ENCODE results near the gene TMEM179. TPM values are rescaled to one million over a fixed set of nuclear protein-coding genes. Genes with fewer than 3 reads are reported as not detected.

The TMEM179 gene
- total and polyA plus RNA-seq, 9 donors, result 0.19 to 0.30 (median 0.22) TPM; not detected in 6

DNA sequence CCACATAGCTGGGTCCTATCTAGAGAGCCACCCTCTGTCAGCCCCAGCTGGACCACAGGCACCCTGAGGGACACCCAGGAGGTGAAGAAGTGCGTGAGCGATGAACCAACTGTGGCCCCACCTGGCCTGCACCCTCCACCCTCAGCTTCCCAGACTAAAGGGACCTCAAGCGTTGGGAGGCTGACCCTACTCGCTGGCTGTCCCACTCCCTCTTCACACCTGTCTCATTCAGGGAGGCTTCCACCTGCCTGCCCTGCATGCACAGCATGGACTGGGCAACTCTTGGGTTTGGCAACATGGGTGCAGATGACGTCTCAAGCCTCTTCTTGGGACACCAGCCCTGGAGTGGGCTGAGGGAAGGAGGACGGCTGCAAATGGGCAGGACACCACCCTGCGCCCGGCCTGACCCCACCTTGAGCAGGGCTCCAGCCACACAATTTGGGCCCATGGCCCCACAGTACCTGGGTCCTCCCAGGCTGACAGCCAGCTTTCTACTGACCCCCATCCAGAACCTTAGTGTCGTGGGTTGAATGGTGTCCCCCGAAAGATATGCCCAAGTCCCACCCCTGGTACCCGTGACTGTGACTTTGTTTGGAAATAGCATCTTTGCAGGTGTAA, 2.1 kb downstream of the TMEM179 start:
- Histone ChIP-seq H3K36me3 (no peaks in the 10 kb centered on the region), H3K27me3 (no peaks in the 10 kb centered on the region), H3K4me1 (ENCODE audit: insufficient read depth) (peaks cover 7% of the 10 kb centered on the region), H3K4me3 (no peak overlapping the region), H3K9me3 (no peaks in the 10 kb centered on the region), H3K27ac (no peak overlapping the region)
- TF ChIP-seq, protein P1, sequence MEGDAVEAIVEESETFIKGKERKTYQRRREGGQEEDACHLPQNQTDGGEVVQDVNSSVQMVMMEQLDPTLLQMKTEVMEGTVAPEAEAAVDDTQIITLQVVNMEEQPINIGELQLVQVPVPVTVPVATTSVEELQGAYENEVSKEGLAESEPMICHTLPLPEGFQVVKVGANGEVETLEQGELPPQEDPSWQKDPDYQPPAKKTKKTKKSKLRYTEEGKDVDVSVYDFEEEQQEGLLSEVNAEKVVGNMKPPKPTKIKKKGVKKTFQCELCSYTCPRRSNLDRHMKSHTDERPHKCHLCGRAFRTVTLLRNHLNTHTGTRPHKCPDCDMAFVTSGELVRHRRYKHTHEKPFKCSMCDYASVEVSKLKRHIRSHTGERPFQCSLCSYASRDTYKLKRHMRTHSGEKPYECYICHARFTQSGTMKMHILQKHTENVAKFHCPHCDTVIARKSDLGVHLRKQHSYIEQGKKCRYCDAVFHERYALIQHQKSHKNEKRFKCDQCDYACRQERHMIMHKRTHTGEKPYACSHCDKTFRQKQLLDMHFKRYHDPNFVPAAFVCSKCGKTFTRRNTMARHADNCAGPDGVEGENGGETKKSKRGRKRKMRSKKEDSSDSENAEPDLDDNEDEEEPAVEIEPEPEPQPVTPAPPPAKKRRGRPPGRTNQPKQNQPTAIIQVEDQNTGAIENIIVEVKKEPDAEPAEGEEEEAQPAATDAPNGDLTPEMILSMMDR (IDR thresholded peaks at IDR 0.05), result no peak
- no peak for TF ChIP-seq POLR2A (IDR thresholded peaks at IDR 0.05)
- no peak for TF ChIP-seq EP300 (IDR thresholded peaks at IDR 0.05)
- intact Hi-C loops (cut with DNase I), result no loop called here
- DNase-seq, result peak in 1 of 5 donors; percentile 4
- WGBS, 3 donors, result 89 to 94% (median 94%) methylated on average over 11 of the region's 11 CpGs

DNA sequence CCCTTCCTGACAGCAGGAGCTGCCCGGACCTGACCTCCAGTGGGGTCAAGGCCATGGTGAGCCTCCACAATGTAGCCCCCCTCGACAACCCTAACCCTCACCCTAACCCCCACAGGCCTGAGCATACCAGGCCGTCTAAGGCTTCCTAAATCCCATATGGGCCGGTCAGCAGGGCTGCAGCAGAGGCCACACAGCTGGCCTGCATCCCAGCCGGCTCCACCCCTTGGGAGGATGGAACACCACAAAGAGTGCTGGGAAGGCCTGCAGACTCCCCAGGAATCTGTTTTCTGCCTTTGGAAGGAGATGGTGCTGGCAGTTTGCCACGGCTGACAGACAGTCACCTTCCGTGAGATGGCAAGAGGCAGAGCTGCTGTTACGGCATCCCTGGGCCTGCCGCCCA, 2.8 kb downstream of the TMEM179 start:
- H3K36me3 ChIP-seq, result no peaks in the 10 kb centered on the region
- DNase-seq, result peak in 2 of 5 donors; percentile 12 to 32
- WGBS, 3 donors, result 17 to 25% (median 24%) methylated on average over 9 of the region's 9 CpGs
- no peak overlapping the region for H3K27ac ChIP-seq
- intact Hi-C loops (cut with DNase I), result no loop called here
- no peaks in the 10 kb centered on the region for H3K9me3 ChIP-seq
- H3K27me3 ChIP-seq, result no peaks in the 10 kb centered on the region
- no peak overlapping the region for H3K4me3 ChIP-seq
- TF ChIP-seq EP300 (IDR thresholded peaks at IDR 0.05), result no peak
- TF ChIP-seq POLR2A (IDR thresholded peaks at IDR 0.05), result no peak
- TF ChIP-seq, protein P1 (IDR thresholded peaks at IDR 0.05), result no peak
- peaks cover 7% of the 10 kb centered on the region for H3K4me1 ChIP-seq (ENCODE audit: insufficient read depth)

DNA sequence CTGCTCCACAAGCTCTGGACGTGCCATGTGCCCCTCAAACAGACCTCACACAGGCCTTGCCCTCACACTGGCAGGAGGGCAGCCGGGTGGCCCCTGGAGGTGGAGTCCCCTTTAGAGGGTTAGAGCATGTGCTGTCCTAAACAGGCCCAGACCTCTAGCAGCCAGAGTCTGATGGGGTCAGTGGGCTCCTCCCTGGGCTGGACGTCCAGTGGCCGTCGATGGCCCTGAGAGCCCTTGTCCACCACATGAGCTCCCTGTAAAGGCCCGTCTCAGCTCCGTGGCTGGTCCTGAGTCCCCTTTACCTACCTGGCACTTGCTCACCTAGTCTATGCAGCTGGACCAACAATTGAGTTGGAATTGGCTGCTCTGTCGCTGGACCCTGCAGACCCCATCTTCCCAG, 3.8 kb downstream of the TMEM179 start:
- H3K4me3 ChIP-seq, result no peak overlapping the region
- no peak overlapping the region for H3K27ac ChIP-seq
- WGBS, 3 donors, result 78 to 89% (median 87%) methylated on average over 8 of the region's 8 CpGs
- peak in 1 of 5 donors; percentile 17 for DNase-seq
- H3K4me1 ChIP-seq (ENCODE audit: insufficient read depth), result peaks cover 7% of the 10 kb centered on the region
- TF ChIP-seq POLR2A (IDR thresholded peaks at IDR 0.05) (no peak), EP300 (IDR thresholded peaks at IDR 0.05) (no peak)
- TF ChIP-seq, protein P1 (IDR thresholded peaks at IDR 0.05), result no peak
- no peaks in the 10 kb centered on the region for H3K27me3 ChIP-seq
- intact Hi-C loops (cut with DNase I), result no loop called here
- no peaks in the 10 kb centered on the region for H3K36me3 ChIP-seq
- no peaks in the 10 kb centered on the region for H3K9me3 ChIP-seq

DNA sequence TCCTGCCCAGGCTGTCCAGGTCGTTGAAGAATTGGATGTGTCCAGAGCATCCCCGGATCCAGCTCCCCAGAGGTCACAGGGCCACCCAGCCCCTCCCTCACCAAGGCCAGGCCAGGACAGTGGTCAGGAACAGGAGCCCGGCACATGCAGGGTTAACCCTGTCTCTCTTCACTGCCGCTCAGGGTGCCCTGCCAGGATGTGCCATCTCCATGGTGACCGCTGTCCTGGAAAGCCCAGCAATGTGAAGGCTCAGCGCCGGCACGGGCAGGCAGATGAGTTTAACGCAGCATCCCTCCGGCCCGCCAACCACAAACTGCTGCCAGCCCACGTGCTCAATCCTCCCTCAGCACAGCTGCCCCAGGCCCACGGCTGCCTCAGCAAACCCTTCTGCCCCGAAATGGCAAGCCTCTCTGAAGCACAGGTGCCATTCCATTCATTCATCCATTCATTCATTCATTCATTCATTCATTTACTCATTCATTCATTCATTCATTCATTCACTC, 4.4 kb downstream of the TMEM179 start:
- H3K27ac ChIP-seq, result no peak overlapping the region
- H3K27me3 ChIP-seq, result no peaks in the 10 kb centered on the region
- 9 to 19% (median 12%) methylated on average over 14 of the region's 14 CpGs for WGBS, 3 donors
- TF ChIP-seq EP300 (IDR thresholded peaks at IDR 0.05), result no peak
- TF ChIP-seq, protein P1 (IDR thresholded peaks at IDR 0.05), result no peak
- TF ChIP-seq POLR2A (IDR thresholded peaks at IDR 0.05), result no peak
- H3K36me3 ChIP-seq, result no peaks in the 10 kb centered on the region
- intact Hi-C loops (cut with DNase I), result no loop called here
- no peak overlapping the region for H3K4me3 ChIP-seq
- H3K9me3 ChIP-seq, result no peaks in the 10 kb centered on the region
- DNase-seq, result peak in 1 of 5 donors; percentile 38
- peaks cover 7% of the 10 kb centered on the region for H3K4me1 ChIP-seq (ENCODE audit: insufficient read depth)

All from ovary (tissue), 9 donors.